HG03135 (cell line): ENCODE results near the gene AP1S1.

Experiments used
- ATAC-seq: cut with Tn5 transposase; IDR thresholded peaks from one replicate; pipeline ENCODE4 v1.9.1; 2021; ENCODE audit warnings: mild to moderate bottlenecking, moderate library complexity; ENCODE audit not compliant: unreplicated experiment

AP1S1 gene

GRCh38 chr7:101169838-101170551 is 15.7 kb downstream of the AP1S1 start:
- peak; percentile 49 for ATAC-seq

GRCh38 chr7:101170617-101171441 is 16.6 kb downstream of the AP1S1 start:
- no peak for ATAC-seq

GRCh38 chr7:101171442-101171837 is 17.2 kb downstream of the AP1S1 start:
- ATAC-seq: no peak

GRCh38 chr7:101172005-101172853 is 18.0 kb downstream of the AP1S1 start:
- no peak for ATAC-seq

- no peak for ATAC-seq
Measured at GRCh38 chr7:101172854-101173751, 18.8 kb downstream of the AP1S1 start.

GRCh38 chr7:101173752-101174244 is 19.5 kb downstream of the AP1S1 start:
- no peak for ATAC-seq

- no peak for ATAC-seq
Measured at GRCh38 chr7:101174322-101174854, 20.1 kb downstream of the AP1S1 start.

- ATAC-seq: no peak
Measured at GRCh38 chr7:101175664-101176063, 21.4 kb downstream of the AP1S1 start.

- no peak for ATAC-seq
Measured at GRCh38 chr7:101177644-101178043, 23.4 kb downstream of the AP1S1 start.

- ATAC-seq: no peak
Measured at GRCh38 chr7:101179117-101179516, 24.8 kb downstream of the AP1S1 start.

GRCh38 chr7:101179713-101180112 is 25.4 kb downstream of the AP1S1 start:
- ATAC-seq: no peak

- no peak for ATAC-seq
Measured at GRCh38 chr7:101180130-101180755, 26.0 kb downstream of the AP1S1 start, which contains the start of gene NAT16. Gene NAT16 (minus strand): TSS chr7:101180293. CDS start chr7:101174807, 5,486 bp downstream.

GRCh38 chr7:101185258-101185839 is 31.1 kb downstream of the AP1S1 start:
- no peak for ATAC-seq

- ATAC-seq: no peak
Measured at GRCh38 chr7:101186194-101186593, 31.9 kb downstream of the AP1S1 start.

GRCh38 chr7:101186844-101187428 is 32.7 kb downstream of the AP1S1 start:
- no peak for ATAC-seq

- no peak for ATAC-seq
Measured at GRCh38 chr7:101189109-101189508, 34.8 kb downstream of the AP1S1 start.

- no peak for ATAC-seq
Measured at GRCh38 chr7:101195884-101196283, 41.6 kb downstream of the AP1S1 start.

- no peak for ATAC-seq
Measured at GRCh38 chr7:101197991-101198390, 43.7 kb downstream of the AP1S1 start.

- no peak for ATAC-seq
Measured at GRCh38 chr7:101198476-101198875, 44.2 kb downstream of the AP1S1 start.
